ENCODE results near the gene ARHGEF17.

- no peak for TF ChIP-seq CTCF (conservative IDR thresholded peaks at IDR 0.05; ENCODE audit: low read depth, low read length)
- TF ChIP-seq EZH2 (IDR thresholded peaks at IDR 0.05; ENCODE audit: borderline replicate concordance, low read depth, low read length, poor library complexity, severe bottlenecking): no peak
Measured at GRCh38 chr11:73298233-73298632, 9.8 kb upstream of the ARHGEF17 start.

All from A673 (cell line).